Endothelial cell of umbilical vein (primary cell): ENCODE measurements around the gene PELI3.

Experiments used
- EZH2 ChIP-seq: IDR thresholded peaks from 2 replicates; pipeline ENCODE4 v1.6.1; 2012; ENCODE audit warnings: borderline replicate concordance, low read depth, mild to moderate bottlenecking, moderate library complexity, low read length, inconsistent platforms; ENCODE audit not compliant: severe bottlenecking
- POLR2A ChIP-seq: IDR thresholded peaks from 2 replicates; pipeline ENCODE4 v1.6.1; 2012; ENCODE audit warnings: low read depth, mild to moderate bottlenecking, control low read depth, low read length
- TF ChIP-seq, protein P1 (sequence below), 2 donors: IDR thresholded peaks; 1 replicate in 1 of 2; 2 replicates in 1 of 2; pipeline ENCODE4 v1.5.1; 2011; ENCODE audit warnings: low read length in 2 of 2, mild to moderate bottlenecking in 2 of 2, moderate library complexity in 2 of 2, control low read depth in 1 of 2, inconsistent platforms in 1 of 2, low read depth in 1 of 2; ENCODE audit not compliant: insufficient read depth in 1 of 2; ENCODE audit errors: extremely low read depth in 1 of 2

DNA sequence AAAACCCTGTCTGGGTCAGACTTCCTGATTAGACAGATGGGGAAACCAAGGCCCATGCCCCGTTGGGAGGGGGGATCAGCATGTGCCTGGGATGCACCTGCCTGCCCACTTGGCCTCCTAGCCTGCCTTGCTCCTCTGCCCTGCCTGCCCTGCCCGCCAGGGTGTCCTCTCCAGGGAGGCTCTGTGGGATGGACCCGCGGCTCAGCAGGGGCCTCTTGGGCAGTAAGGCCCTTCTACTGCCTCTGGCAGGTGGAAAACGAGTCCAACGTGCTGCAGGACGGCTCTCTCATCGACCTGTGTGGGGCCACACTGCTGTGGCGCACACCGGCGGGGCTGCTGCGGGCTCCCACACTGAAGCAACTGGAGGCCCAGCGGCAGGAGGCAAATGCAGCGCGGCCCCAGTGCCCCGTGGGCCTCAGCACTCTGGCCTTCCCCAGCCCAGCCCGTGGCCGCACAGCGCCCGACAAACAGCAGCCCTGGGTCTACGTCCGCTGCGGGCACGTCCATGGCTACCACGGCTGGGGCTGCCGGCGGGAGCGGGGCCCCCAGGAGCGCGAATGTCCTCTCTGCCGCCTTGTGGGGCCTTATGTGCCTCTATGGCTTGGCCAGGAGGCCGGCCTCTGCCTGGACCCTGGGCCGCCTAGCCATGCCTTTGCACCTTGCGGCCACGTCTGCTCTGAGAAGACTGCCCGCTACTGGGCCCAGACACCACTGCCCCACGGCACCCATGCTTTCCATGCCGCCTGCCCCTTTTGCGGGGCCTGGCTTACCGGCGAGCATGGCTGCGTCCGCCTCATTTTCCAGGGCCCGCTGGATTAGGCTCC is 8.9 kb downstream of the PELI3 start:
- TF ChIP-seq, protein P1, sequence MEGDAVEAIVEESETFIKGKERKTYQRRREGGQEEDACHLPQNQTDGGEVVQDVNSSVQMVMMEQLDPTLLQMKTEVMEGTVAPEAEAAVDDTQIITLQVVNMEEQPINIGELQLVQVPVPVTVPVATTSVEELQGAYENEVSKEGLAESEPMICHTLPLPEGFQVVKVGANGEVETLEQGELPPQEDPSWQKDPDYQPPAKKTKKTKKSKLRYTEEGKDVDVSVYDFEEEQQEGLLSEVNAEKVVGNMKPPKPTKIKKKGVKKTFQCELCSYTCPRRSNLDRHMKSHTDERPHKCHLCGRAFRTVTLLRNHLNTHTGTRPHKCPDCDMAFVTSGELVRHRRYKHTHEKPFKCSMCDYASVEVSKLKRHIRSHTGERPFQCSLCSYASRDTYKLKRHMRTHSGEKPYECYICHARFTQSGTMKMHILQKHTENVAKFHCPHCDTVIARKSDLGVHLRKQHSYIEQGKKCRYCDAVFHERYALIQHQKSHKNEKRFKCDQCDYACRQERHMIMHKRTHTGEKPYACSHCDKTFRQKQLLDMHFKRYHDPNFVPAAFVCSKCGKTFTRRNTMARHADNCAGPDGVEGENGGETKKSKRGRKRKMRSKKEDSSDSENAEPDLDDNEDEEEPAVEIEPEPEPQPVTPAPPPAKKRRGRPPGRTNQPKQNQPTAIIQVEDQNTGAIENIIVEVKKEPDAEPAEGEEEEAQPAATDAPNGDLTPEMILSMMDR (IDR thresholded peaks at IDR 0.05; ENCODE audit: extremely low read depth in 1 of 2, insufficient read depth in 1 of 2, low read depth in 1 of 2, low read length in 2 of 2) = no peak
- TF ChIP-seq POLR2A (no peak), EZH2 (no peak)
